ENCODE measurements around the gene ARFGAP2.
"Not testable (repeated sequence)": the region's sequence is repeated elsewhere in the genome, so short reads cannot be mapped to it uniquely, and the experiment has no call there.

Gene ARFGAP2

GRCh38 chr11:47176328-47177228 lies at the start of gene ARFGAP2:
Gene ARFGAP2 (minus strand): TSS chr11:47176879. CDS start chr11:47176853, 26 bp downstream.
- DNase-seq (ENCODE audit: low read depth), result peak; percentile 94

- no peak for DNase-seq (ENCODE audit: low read depth)
Measured at GRCh38 chr11:47225552-47226400, 49.1 kb upstream of the ARFGAP2 start.

GRCh38 chr11:47222696-47223095 lies 46.0 kb upstream of the ARFGAP2 start:
- no peak for DNase-seq (ENCODE audit: low read depth)

GRCh38 chr11:47220401-47220821 lies 43.7 kb upstream of the ARFGAP2 start:
- no peak for DNase-seq (ENCODE audit: low read depth)

- DNase-seq (ENCODE audit: low read depth), result peak; percentile 53
Measured at GRCh38 chr11:47216121-47216798, 39.6 kb upstream of the ARFGAP2 start.

GRCh38 chr11:47215366-47215910 lies 38.8 kb upstream of the ARFGAP2 start:
- DNase-seq (ENCODE audit: low read depth), result no peak

- peak; percentile 66 for DNase-seq (ENCODE audit: low read depth)
Measured at GRCh38 chr11:47213950-47214565, 37.4 kb upstream of the ARFGAP2 start.

- no peak for DNase-seq (ENCODE audit: low read depth)
Measured at GRCh38 chr11:47212938-47213337, 36.3 kb upstream of the ARFGAP2 start.

- no peak for DNase-seq (ENCODE audit: low read depth)
Measured at GRCh38 chr11:47208628-47209027, 31.9 kb upstream of the ARFGAP2 start.

GRCh38 chr11:47208008-47208552 lies 31.4 kb upstream of the ARFGAP2 start:
- not testable (repeated sequence) for DNase-seq (ENCODE audit: low read depth)

GRCh38 chr11:47207459-47207858 lies 30.8 kb upstream of the ARFGAP2 start:
- DNase-seq (ENCODE audit: low read depth), result no peak

- not testable (repeated sequence) for DNase-seq (ENCODE audit: low read depth)
Measured at GRCh38 chr11:47206577-47206976, 29.9 kb upstream of the ARFGAP2 start.

GRCh38 chr11:47204637-47204989 lies 27.9 kb upstream of the ARFGAP2 start:
- DNase-seq (ENCODE audit: low read depth), result no peak

GRCh38 chr11:47202576-47202975 lies 25.9 kb upstream of the ARFGAP2 start:
- DNase-seq (ENCODE audit: low read depth), result no peak

GRCh38 chr11:47201015-47201414 lies 24.3 kb upstream of the ARFGAP2 start:
- no peak for DNase-seq (ENCODE audit: low read depth)

GRCh38 chr11:47198161-47198560 lies 21.5 kb upstream of the ARFGAP2 start:
- DNase-seq (ENCODE audit: low read depth), result not testable (repeated sequence)

GRCh38 chr11:47192111-47192510 lies 15.4 kb upstream of the ARFGAP2 start:
- DNase-seq (ENCODE audit: low read depth), result no peak

GRCh38 chr11:47191137-47191536 lies 14.5 kb upstream of the ARFGAP2 start:
- not testable (repeated sequence) for DNase-seq (ENCODE audit: low read depth)

GRCh38 chr11:47189100-47189834 lies 12.6 kb upstream of the ARFGAP2 start:
- DNase-seq (ENCODE audit: low read depth), result no peak

- DNase-seq (ENCODE audit: low read depth), result no peak
Measured at GRCh38 chr11:47188259-47188658, 11.6 kb upstream of the ARFGAP2 start.

- DNase-seq (ENCODE audit: low read depth), result no peak
Measured at GRCh38 chr11:47187723-47188122, 11.0 kb upstream of the ARFGAP2 start.
